Naive thymus-derived CD4-positive, alpha-beta T cell (primary cell): ENCODE results near the gene ZBED2. TPM values are rescaled to one million over a fixed set of nuclear protein-coding genes. Genes with fewer than 3 reads are reported as not detected.

Source experiments
- ATAC-seq: fragments of 150-1000 bp; cut with Tn5 transposase; 2 replicates; pipeline ENCODE4 v1.10.0; 2021; ENCODE audit warnings: mild to moderate bottlenecking, moderate library complexity
- CTCF ChIA-PET: fragments of 350-600 bp; sonication (Branson Sonifier 250); formaldehyde crosslinking; loops from one replicate; lab custom pipeline; 2021; ENCODE audit warnings: antibody characterized with exemption; lab: Charles Lee
- POLR2A ChIA-PET: fragments of 350-600 bp; sonication (Branson Sonifier 250); formaldehyde crosslinking; loops from one replicate; lab custom pipeline; 2021; ENCODE audit warnings: antibody characterized with exemption, inconsistent platforms; lab: Charles Lee
- DNase-seq, 9 donors: peaks; one replicate each; pipeline versions ENCODE4 v3.0.0 to v3.0.0-alpha.2; 2020 to 2022; ENCODE audit warnings: mixed read lengths in 1 of 9
- H3K27ac ChIP-seq: one replicate; pipeline ENCODE4 v1.7.0; 2013; ENCODE audit warnings: mild to moderate bottlenecking, low read depth, low read length, moderate library complexity
- H3K27me3 ChIP-seq, 2 donors: one replicate each; pipeline ENCODE4 v1.7.0; 2013; ENCODE audit warnings: low read length in 2 of 2, mild to moderate bottlenecking in 2 of 2, moderate library complexity in 2 of 2; ENCODE audit not compliant: control insufficient read depth in 2 of 2, insufficient read depth in 2 of 2
- H3K36me3 ChIP-seq, 3 experiments: 1 replicate in 2 of 3; 2 replicates in 1 of 3; pipeline ENCODE4 v1.7.0; 2013; ENCODE audit warnings: low read length in 3 of 3, mild to moderate bottlenecking in 3 of 3, moderate library complexity in 1 of 3; ENCODE audit not compliant: insufficient read depth in 3 of 3, control insufficient read depth in 2 of 3
- H3K4me1 ChIP-seq, 2 donors: one replicate each; pipeline ENCODE4 v1.7.0; 2013; ENCODE audit warnings: low read length in 2 of 2, mild to moderate bottlenecking in 2 of 2, moderate library complexity in 1 of 2; ENCODE audit not compliant: control insufficient read depth in 2 of 2, insufficient read depth in 2 of 2
- H3K4me3 ChIP-seq: 2 replicates; pipeline ENCODE4 v1.7.0; 2013; ENCODE audit warnings: mild to moderate bottlenecking, low read length
- H3K9me3 ChIP-seq, 3 experiments: 1 replicate in 2 of 3; 2 replicates in 1 of 3; pipeline ENCODE4 v1.7.0; 2013; ENCODE audit warnings: low read length in 3 of 3; ENCODE audit not compliant: control insufficient read depth in 2 of 3
- H3K27ac Mint-ChIP-seq, 9 donors: one replicate each; pipeline ENCODE4 v1.8.0; 2020 to 2022; ENCODE audit warnings: mixed read lengths in 9 of 9, mild to moderate bottlenecking in 8 of 9, moderate library complexity in 5 of 9, inconsistent platforms in 2 of 9
- H3K27me3 Mint-ChIP-seq, 5 donors: one replicate each; pipeline ENCODE4 v1.8.0; 2021 to 2022; ENCODE audit warnings: mixed read lengths in 5 of 5, mild to moderate bottlenecking in 1 of 5
- H3K36me3 Mint-ChIP-seq, 5 donors: one replicate each; pipeline ENCODE4 v1.8.0; 2020 to 2022; ENCODE audit warnings: mixed read lengths in 5 of 5, mild to moderate bottlenecking in 3 of 5, inconsistent platforms in 1 of 5
- H3K4me1 Mint-ChIP-seq, 7 donors: one replicate each; pipeline ENCODE4 v1.8.0; 2020 to 2022; ENCODE audit warnings: mixed read lengths in 7 of 7, mild to moderate bottlenecking in 3 of 7, inconsistent platforms in 1 of 7
- H3K4me3 Mint-ChIP-seq, 10 donors: one replicate each; pipeline ENCODE4 v1.8.0; 2020 to 2022; ENCODE audit warnings: mild to moderate bottlenecking in 10 of 10, mixed read lengths in 10 of 10, moderate library complexity in 6 of 10, inconsistent platforms in 2 of 10
- H3K9me3 Mint-ChIP-seq, 11 donors: one replicate each; pipeline ENCODE4 v1.8.0; 2020 to 2022; ENCODE audit warnings: mixed read lengths in 11 of 11, mild to moderate bottlenecking in 4 of 11, inconsistent platforms in 1 of 11, moderate library complexity in 1 of 11
- intact Hi-C, 2 donors: fragments of 100-400 bp; cut with micrococcal nuclease; formaldehyde crosslinking; loops; one replicate each; pipeline ENCODE4 v1.15.1; 2023
- polyA plus RNA-seq, 2 donors: library from polyadenylated mRNA; unstranded; fragments of 300-500 nt; fragmentation: Illumina TruSeq; gene quantifications; one replicate each; pipeline ENCODE4 v1.2.3, GENCODE V29; 2021
- total RNA-seq, 6 experiments: library from RNA in 5 of 6; stranded (reverse) in 5 of 6; gene quantifications; 1 replicate in 5 of 6; 2 replicates in 1 of 6; pipeline ENCODE4 v1.2.3 and lab custom pipeline; 2021 to 2026

Gene ZBED2
- total and polyA plus RNA-seq, 7 experiments from 2014 or later: 0.13 to 51.8 (median 0.96) TPM; not detected in 1

- Mint-ChIP-seq H3K4me3 (peak overlapping the region; percentile 2 to 64 (median 39)), H3K36me3 (peaks cover 6 to 74% (median 24%) of the 10 kb centered on the region in 5 donors)
- CTCF ChIA-PET: interaction anchor here (0.6 to 1.8 kb wide), 9 partner anchors 14 to 548 kb away, joined by 3 to 7 read pairs (median 3); partner anchors contain the start of gene CD96
These were observed 21.4 kb upstream of the ZBED2 start for GRCh38 chr3:111616417-111617105.

GRCh38 chr3:111615880-111616279 is 20.7 kb upstream of the ZBED2 start:
- no peak overlapping the region for H3K4me3 ChIP-seq
- Mint-ChIP-seq H3K36me3 (peaks cover 6 to 78% (median 27%) of the 10 kb centered on the region in 5 donors), H3K4me3 (peak overlapping the region in 5 of 10 donors; percentile 24 to 64 (median 42)), H3K9me3 (peaks cover 0 to 6% (median 0%) of the 10 kb centered on the region in 11 donors), H3K4me1 (peaks cover 35 to 77% (median 64%) of the 10 kb centered on the region in 7 donors), H3K27me3 (no peaks in the 10 kb centered on the region), H3K27ac (peak overlapping the region; percentile 38 to 95 (median 78))
- H3K4me1 ChIP-seq: peaks cover 28 to 39% of the 10 kb centered on the region in 2 donors
- H3K27me3 ChIP-seq: no peaks in the 10 kb centered on the region
- H3K27ac ChIP-seq: peak overlapping the region; percentile 9
- H3K36me3 ChIP-seq: peaks cover 0 to 15% (median 3%) of the 10 kb centered on the region in 3 experiments
- ChIA-PET CTCF (interaction anchor here (0.6 to 1.8 kb wide), 8 partner anchors 14 to 77 kb away, joined by 3 to 7 read pairs (median 3); partner anchors contain the start of gene CD96), POLR2A (interaction anchor here (0.6 to 0.9 kb wide), 5 partner anchors 44 to 293 kb away, joined by 3 to 4 read pairs (median 3); no protein-coding TSS in a partner anchor)
- no peak for ATAC-seq
- no peak for DNase-seq
- intact Hi-C loops: loop anchor here (1.0 to 10.0 kb wide), 9 partner anchors 38 to 1881 kb away; partner anchors contain the start of genes ATG3 (in 1 of the 2), CD96 (in 1 of the 2) and SLC35A5 (in 1 of the 2)
- H3K9me3 ChIP-seq: no peaks in the 10 kb centered on the region

More at GRCh38 chr3:111616417-111617105, 21.4 kb upstream of the ZBED2 start:
- Mint-ChIP-seq H3K4me1 (peaks cover 30 to 71% (median 58%) of the 10 kb centered on the region in 7 donors), H3K9me3 (peaks cover 0 to 4% (median 0%) of the 10 kb centered on the region in 11 donors), H3K27me3 (no peaks in the 10 kb centered on the region), H3K27ac (peak overlapping the region; percentile 52 to 95 (median 78))
- peak in 8 of 9 donors; percentile 40 to 71 (median 66) for DNase-seq
- Histone ChIP-seq H3K27me3 (no peaks in the 10 kb centered on the region), H3K27ac (peak overlapping the region; percentile 43), H3K4me3 (no peak overlapping the region), H3K36me3 (peaks cover 0 to 14% (median 3%) of the 10 kb centered on the region in 3 experiments), H3K4me1 (peaks cover 21 to 32% of the 10 kb centered on the region in 2 donors), H3K9me3 (no peaks in the 10 kb centered on the region)
- intact Hi-C loops: loop anchor here (1.0 to 10.0 kb wide), 9 partner anchors 38 to 1882 kb away; partner anchors contain the start of genes ATG3 (in 1 of the 2), CD96 (in 1 of the 2) and SLC35A5 (in 1 of the 2)
- POLR2A ChIA-PET: interaction anchor here (0.6 to 0.9 kb wide), 3 partner anchors 51 to 294 kb away, joined by 3 read pairs; no protein-coding TSS in a partner anchor
- ATAC-seq: peak; percentile 92

GRCh38 chr3:111613294-111613693 is 18.1 kb upstream of the ZBED2 start:
- H3K4me3 Mint-ChIP-seq: peak overlapping the region in 1 of 10 donors; percentile 45
- Histone ChIP-seq H3K27me3 (no peaks in the 10 kb centered on the region), H3K36me3 (peaks cover 3 to 15% (median 4%) of the 10 kb centered on the region in 3 experiments), H3K27ac (no peak overlapping the region), H3K9me3 (no peaks in the 10 kb centered on the region), H3K4me3 (no peak overlapping the region), H3K4me1 (peaks cover 52 to 56% of the 10 kb centered on the region in 2 donors)
- POLR2A ChIA-PET: interaction anchor here (0.9 kb wide), 1 partner anchor 48 kb away, joined by 3 read pairs; no protein-coding TSS in a partner anchor
- H3K4me1 Mint-ChIP-seq: peaks cover 43 to 93% (median 81%) of the 10 kb centered on the region in 7 donors
- peaks cover 6 to 80% (median 33%) of the 10 kb centered on the region in 5 donors for H3K36me3 Mint-ChIP-seq
- DNase-seq (no peak), ATAC-seq (no peak)
- H3K27me3 Mint-ChIP-seq: no peaks in the 10 kb centered on the region
- H3K9me3 Mint-ChIP-seq: peaks cover 0 to 10% (median 0%) of the 10 kb centered on the region in 11 donors
- H3K27ac Mint-ChIP-seq: peak overlapping the region in 3 of 9 donors; percentile 66 to 75 (median 71)
- intact Hi-C loops: loop anchor here (5.0 to 10.0 kb wide), 6 partner anchors 34 to 1878 kb away; partner anchors contain the start of genes ATG3 (in 1 of the 2) and SLC35A5 (in 1 of the 2)
- CTCF ChIA-PET: interaction anchor here (0.6 kb wide), 1 partner anchor 79 kb away, joined by 3 read pairs; no protein-coding TSS in a partner anchor

- POLR2A ChIA-PET: interaction anchor here (0.8 to 1.1 kb wide), 8 partner anchors 39 to 1804 kb away, joined by 3 to 4 read pairs (median 3); no protein-coding TSS in a partner anchor
- intact Hi-C loops: loop anchor here (1.0 to 10.0 kb wide), 17 partner anchors 34 to 1876 kb away; partner anchors contain the start of genes CD96 (in 2 of the 2), NECTIN3 (in 2 of the 2), ABHD10 (in 1 of the 2) and ATG3 (in 1 of the 2)
- peak; percentile 44 for ATAC-seq
These were observed 15.5 kb upstream of the ZBED2 start for GRCh38 chr3:111610612-111611054.

GRCh38 chr3:111610189-111610588 is 15.0 kb upstream of the ZBED2 start:
- Histone ChIP-seq H3K27ac (peak overlapping the region; percentile 47), H3K27me3 (no peaks in the 10 kb centered on the region), H3K4me3 (peak overlapping the region; percentile 2), H3K36me3 (peaks cover 0 to 28% (median 4%) of the 10 kb centered on the region in 3 experiments), H3K9me3 (no peaks in the 10 kb centered on the region), H3K4me1 (peaks cover 27 to 38% of the 10 kb centered on the region in 2 donors)
- CTCF ChIA-PET: interaction anchor here (0.6 to 0.9 kb wide), 2 partner anchors 67 to 1083 kb away, joined by 3 read pairs; no protein-coding TSS in a partner anchor
- ATAC-seq (peak; percentile 94), DNase-seq (peak in 7 of 9 donors; percentile 79 to 91 (median 89))
- POLR2A ChIA-PET: interaction anchor here (0.8 to 1.1 kb wide), 7 partner anchors 39 to 1803 kb away, joined by 3 to 4 read pairs (median 3); no protein-coding TSS in a partner anchor
- H3K36me3 Mint-ChIP-seq: peaks cover 10 to 78% (median 51%) of the 10 kb centered on the region in 5 donors
- intact Hi-C loops: loop anchor here (1.0 to 10.0 kb wide), 17 partner anchors 33 to 1875 kb away; partner anchors contain the start of genes CD96 (in 2 of the 2), NECTIN3 (in 2 of the 2), ABHD10 (in 1 of the 2) and ATG3 (in 1 of the 2)
- H3K27me3 Mint-ChIP-seq: no peaks in the 10 kb centered on the region
- peaks cover 0 to 10% (median 0%) of the 10 kb centered on the region in 11 donors for H3K9me3 Mint-ChIP-seq
- peak overlapping the region; percentile 41 to 96 (median 90) for H3K27ac Mint-ChIP-seq
- peak overlapping the region; percentile 48 to 84 (median 74) for H3K4me3 Mint-ChIP-seq
- H3K4me1 Mint-ChIP-seq: peaks cover 32 to 90% (median 61%) of the 10 kb centered on the region in 7 donors

More at GRCh38 chr3:111610612-111611054, 15.5 kb upstream of the ZBED2 start:
- peaks cover 0 to 28% (median 4%) of the 10 kb centered on the region in 3 experiments for H3K36me3 ChIP-seq
- H3K27me3 ChIP-seq: no peaks in the 10 kb centered on the region
- peaks cover 31 to 40% of the 10 kb centered on the region in 2 donors for H3K4me1 ChIP-seq
- no peaks in the 10 kb centered on the region for H3K9me3 ChIP-seq
- Mint-ChIP-seq H3K36me3 (peaks cover 9 to 78% (median 47%) of the 10 kb centered on the region in 5 donors), H3K4me3 (peak overlapping the region; percentile 48 to 84 (median 74)), H3K27me3 (no peaks in the 10 kb centered on the region), H3K9me3 (peaks cover 0 to 10% (median 0%) of the 10 kb centered on the region in 11 donors), H3K27ac (peak overlapping the region; percentile 41 to 96 (median 90)), H3K4me1 (peaks cover 31 to 90% (median 65%) of the 10 kb centered on the region in 7 donors)
- CTCF ChIA-PET: interaction anchor here (0.6 to 0.9 kb wide), 2 partner anchors 67 to 1083 kb away, joined by 3 read pairs; no protein-coding TSS in a partner anchor
- DNase-seq: peak in 1 of 9 donors; percentile 53
- H3K27ac ChIP-seq: no peak overlapping the region
- peak overlapping the region; percentile 2 for H3K4me3 ChIP-seq
